GM23338 (cell line): Measurements from ENCODE around the gene PEX10. TPM values are rescaled to one million over a fixed set of nuclear protein-coding genes. Genes with fewer than 3 reads are reported as not detected.

Source experiments
- ATAC-seq: fragments of 200-7000 bp; cut with Tn5 transposase; 3 replicates; pipeline ENCODE4 v1.9.1; 2020
- DNase-seq: peaks from one replicate; pipeline ENCODE4 v3.0.0-alpha.2; 2015; ENCODE audit warnings: low spot score
- H2AFZ ChIP-seq: fragments of 200-600 bp; sonication (generic); 2 replicates; pipeline ENCODE4 v1.8.0; 2016; ENCODE audit warnings: antibody characterized with exemption, mild to moderate bottlenecking, moderate library complexity
- H3F3A ChIP-seq: fragments of 200-600 bp; sonication (generic); replicated peaks from 2 replicates; pipeline ENCODE4 v1.8.0; 2017; ENCODE audit warnings: antibody characterized with exemption, mixed run types, low read depth
- H3K27ac ChIP-seq: fragments of 200-600 bp; sonication (generic); 2 replicates; pipeline ENCODE4 v1.6.1; 2016; ENCODE audit warnings: low read depth
- H3K27me3 ChIP-seq: fragments of 200-600 bp; sonication (generic); 2 replicates; pipeline ENCODE4 v1.8.0; 2016; ENCODE audit warnings: mild to moderate bottlenecking, mixed run types, moderate library complexity; ENCODE audit not compliant: insufficient read depth
- H3K36me3 ChIP-seq: fragments of 200-600 bp; sonication (generic); 2 replicates; pipeline ENCODE4 v1.8.0; 2016; ENCODE audit warnings: mild to moderate bottlenecking; ENCODE audit not compliant: insufficient read depth
- H3K4me1 ChIP-seq: fragments of 200-600 bp; sonication (generic); 2 replicates; pipeline ENCODE4 v1.8.0; 2016; ENCODE audit warnings: mild to moderate bottlenecking, moderate library complexity; ENCODE audit not compliant: insufficient read depth
- H3K4me2 ChIP-seq: fragments of 200-600 bp; sonication (generic); 2 replicates; pipeline ENCODE4 v1.7.1; 2017; ENCODE audit warnings: mixed run types
- H3K4me3 ChIP-seq: fragments of 200-600 bp; sonication (generic); 2 replicates; pipeline ENCODE4 v1.6.1; 2016; ENCODE audit warnings: mixed run types
- H3K79me2 ChIP-seq: fragments of 200-600 bp; sonication (generic); replicated peaks from 2 replicates; pipeline ENCODE4 v1.8.0; 2017; ENCODE audit warnings: mild to moderate bottlenecking; ENCODE audit not compliant: insufficient read depth
- H3K9me2 ChIP-seq: fragments of 200-600 bp; sonication (generic); 2 replicates; pipeline ENCODE4 v1.8.0; 2017; ENCODE audit not compliant: insufficient read depth
- H4K20me1 ChIP-seq: fragments of 200-600 bp; sonication (generic); replicated peaks from 2 replicates; pipeline ENCODE4 v1.8.0; 2017; ENCODE audit warnings: mild to moderate bottlenecking; ENCODE audit not compliant: insufficient read depth
- H3K27ac Mint-ChIP-seq: 2 replicates; pipeline ENCODE4 v1.8.0; 2020; ENCODE audit warnings: inconsistent platforms, mild to moderate bottlenecking, moderate library complexity, mixed read lengths
- H3K27me3 Mint-ChIP-seq: 3 replicates; pipeline ENCODE4 v1.8.0; 2022; ENCODE audit warnings: low read depth, mild to moderate bottlenecking, moderate library complexity, mixed read lengths, inconsistent platforms; ENCODE audit not compliant: insufficient read depth, poor library complexity
- H3K36me3 Mint-ChIP-seq: 3 replicates; pipeline ENCODE4 v1.8.0; 2021; ENCODE audit warnings: low read depth, mild to moderate bottlenecking, inconsistent platforms, moderate library complexity, mixed read lengths
- H3K4me1 Mint-ChIP-seq: 3 replicates; pipeline ENCODE4 v1.8.0; 2020; ENCODE audit warnings: mild to moderate bottlenecking, inconsistent platforms, mixed read lengths
- H3K4me3 Mint-ChIP-seq: 3 replicates; pipeline ENCODE4 v1.8.0; 2021; ENCODE audit warnings: moderate library complexity, mild to moderate bottlenecking, inconsistent platforms, mixed read lengths
- H3K9me3 Mint-ChIP-seq: 3 replicates; pipeline ENCODE4 v1.8.0; 2020; ENCODE audit warnings: moderate library complexity, mild to moderate bottlenecking, inconsistent platforms, mixed read lengths
- CREB1 ChIP-seq: fragments of 250-450 bp; sonication (Bioruptor Pico); IDR thresholded peaks from 2 replicates; pipeline ENCODE4 v1.5.0; 2020; ENCODE audit warnings: low read depth, mild to moderate bottlenecking, moderate library complexity
- ETS1 ChIP-seq: IDR thresholded peaks from 2 replicates; pipeline ENCODE4 v1.6.1; 2016; ENCODE audit warnings: antibody characterized with exemption
- EZH2 ChIP-seq: fragments of 200-600 bp; sonication (generic); IDR thresholded peaks from one replicate; pipeline ENCODE4 v1.8.0; 2017; ENCODE audit warnings: antibody characterized with exemption, mild to moderate bottlenecking, low read depth; ENCODE audit not compliant: unreplicated experiment
- EZH2phosphoT487 ChIP-seq: fragments of 200-600 bp; sonication (generic); IDR thresholded peaks from one replicate; pipeline ENCODE4 v1.8.1; 2018; ENCODE audit warnings: antibody characterized with exemption; ENCODE audit not compliant: unreplicated experiment
- JUNB ChIP-seq: IDR thresholded peaks from one replicate; pipeline ENCODE4 v1.6.1; 2016; ENCODE audit warnings: antibody characterized with exemption; ENCODE audit not compliant: unreplicated experiment
- NANOG ChIP-seq: IDR thresholded peaks from 2 replicates; pipeline ENCODE4 v1.6.1; 2016; ENCODE audit warnings: antibody characterized with exemption, borderline replicate concordance
- POLR2AphosphoS5 ChIP-seq: IDR thresholded peaks from 2 replicates; pipeline ENCODE4 v1.6.1; 2016; ENCODE audit warnings: antibody characterized with exemption, low read depth
- REST ChIP-seq: IDR thresholded peaks from one replicate; pipeline ENCODE4 v1.6.1; 2018; ENCODE audit warnings: antibody characterized with exemption; ENCODE audit not compliant: unreplicated experiment
- STAT1 ChIP-seq: IDR thresholded peaks from one replicate; pipeline ENCODE4 v1.6.1; 2016; ENCODE audit warnings: antibody characterized with exemption; ENCODE audit not compliant: unreplicated experiment
- ZNF114 ChIP-seq: fragments of 250-450 bp; sonication (Bioruptor Pico); IDR thresholded peaks from 2 replicates; pipeline ENCODE4 v1.5.0; 2020; ENCODE audit warnings: mild to moderate bottlenecking, moderate library complexity
- ZNF331 ChIP-seq: fragments of 250-450 bp; sonication (Bioruptor Pico); IDR thresholded peaks from 2 replicates; pipeline ENCODE4 v1.5.0; 2020; ENCODE audit warnings: low read depth, mild to moderate bottlenecking, moderate library complexity
- ZNF462 ChIP-seq: fragments of 250-450 bp; sonication (Bioruptor Pico); IDR thresholded peaks from 2 replicates; pipeline ENCODE4 v1.5.0; 2020; ENCODE audit warnings: mild to moderate bottlenecking, moderate library complexity
- polyA plus RNA-seq: library from polyadenylated mRNA; unstranded; fragments of >200 nt; fragmentation: Nextera tagmentation; extraction: Ambion mirVana; gene quantifications from 2 replicates; pipeline ENCODE4 v1.2.1, GENCODE V29; 2016
- total RNA-seq: library from RNA; depleted of rRNA; stranded (reverse); fragments of >200 nt; shearing (Covaris generic); gene quantifications from 2 replicates; pipeline ENCODE4 v1.2.3, GENCODE V29; 2014
- TF ChIP-seq, protein P1 (sequence below), 2 experiments: fragments of 200-600 bp in 1 of 2; sonication (generic) in 1 of 2; conservative IDR thresholded peaks; 2 replicates each; pipeline versions ENCODE4 v1.5.1 to v1.6.1; 2016 to 2017; ENCODE audit warnings: antibody characterized with exemption in 2 of 2, low read depth in 2 of 2, mild to moderate bottlenecking in 2 of 2, moderate library complexity in 1 of 2

Gene PEX10
- total and polyA plus RNA-seq, 2 experiments from 2014 or later: 15.0 to 53.9 TPM

GRCh38 chr1:2354511-2355372 lies 57.6 kb downstream of the PEX10 start:
- Histone ChIP-seq H3K4me2 (no peak overlapping the region), H2AFZ (no peak overlapping the region), H3K27me3 (no peaks in the 10 kb centered on the region), H3K27ac (no peak overlapping the region), H3K4me1 (no peaks in the 10 kb centered on the region), H3K36me3 (no peaks in the 10 kb centered on the region), H3K4me3 (no peak overlapping the region), H3F3A (no peaks in the 10 kb centered on the region), H3K79me2 (no peaks in the 10 kb centered on the region), H3K9me2 (no peaks in the 10 kb centered on the region), H4K20me1 (no peaks in the 10 kb centered on the region)
- H3K27ac Mint-ChIP-seq: no peak overlapping the region
- ATAC-seq (no peak), DNase-seq (no peak)
- no peaks in the 10 kb centered on the region for H3K4me1 Mint-ChIP-seq
- H3K4me3 Mint-ChIP-seq: no peak overlapping the region
- H3K27me3 Mint-ChIP-seq: peaks cover 7% of the 10 kb centered on the region
- H3K36me3 Mint-ChIP-seq: no peaks in the 10 kb centered on the region; the same call in 2 of the 3 replicates
- TF ChIP-seq POLR2AphosphoS5 (no peak), STAT1 (no peak), JUNB (no peak), ZNF331 (CRISPR knock-in tag) (no peak), EZH2phosphoT487 (no peak), NANOG (no peak), ZNF462 (CRISPR knock-in tag) (no peak), ETS1 (no peak), CREB1 (no peak), ZNF114 (CRISPR knock-in tag) (no peak), EZH2 (no peak), REST (no peak)
- TF ChIP-seq, protein P1, sequence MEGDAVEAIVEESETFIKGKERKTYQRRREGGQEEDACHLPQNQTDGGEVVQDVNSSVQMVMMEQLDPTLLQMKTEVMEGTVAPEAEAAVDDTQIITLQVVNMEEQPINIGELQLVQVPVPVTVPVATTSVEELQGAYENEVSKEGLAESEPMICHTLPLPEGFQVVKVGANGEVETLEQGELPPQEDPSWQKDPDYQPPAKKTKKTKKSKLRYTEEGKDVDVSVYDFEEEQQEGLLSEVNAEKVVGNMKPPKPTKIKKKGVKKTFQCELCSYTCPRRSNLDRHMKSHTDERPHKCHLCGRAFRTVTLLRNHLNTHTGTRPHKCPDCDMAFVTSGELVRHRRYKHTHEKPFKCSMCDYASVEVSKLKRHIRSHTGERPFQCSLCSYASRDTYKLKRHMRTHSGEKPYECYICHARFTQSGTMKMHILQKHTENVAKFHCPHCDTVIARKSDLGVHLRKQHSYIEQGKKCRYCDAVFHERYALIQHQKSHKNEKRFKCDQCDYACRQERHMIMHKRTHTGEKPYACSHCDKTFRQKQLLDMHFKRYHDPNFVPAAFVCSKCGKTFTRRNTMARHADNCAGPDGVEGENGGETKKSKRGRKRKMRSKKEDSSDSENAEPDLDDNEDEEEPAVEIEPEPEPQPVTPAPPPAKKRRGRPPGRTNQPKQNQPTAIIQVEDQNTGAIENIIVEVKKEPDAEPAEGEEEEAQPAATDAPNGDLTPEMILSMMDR (conservative IDR thresholded peaks at IDR 0.05; ENCODE audit: low read depth in 2 of 2): no peak
- H3K9me3 Mint-ChIP-seq: no peaks in the 10 kb centered on the region
